Caco-2 (cell line): Measurements from ENCODE around the gene ADARB1. TPM values are rescaled to one million over a fixed set of nuclear protein-coding genes. Genes with fewer than 3 reads are reported as not detected.

ENCODE experiments used
- BruUV-seq: library from RNA; stranded (reverse); fragments of 400-500 nt; replicated peaks from 2 replicates; lab custom pipeline; 2021; lab: Mats Ljungman, UMichigan
- CTCF ChIA-PET: fragments of 300-600 bp; sonication (Branson Sonifier 250); formaldehyde crosslinking; loops from one replicate; lab custom pipeline; 2022; ENCODE audit warnings: antibody characterized with exemption; lab: Charles Lee
- POLR2A ChIA-PET: fragments of 300-600 bp; sonication (Branson Sonifier 250); formaldehyde crosslinking; loops from one replicate; lab custom pipeline; 2022; ENCODE audit warnings: antibody characterized with exemption; lab: Charles Lee
- DNase-seq, 2 experiments: peaks; one replicate each; pipeline versions ENCODE4 v3.0.0 to v3.0.0-alpha.2; 2020 to 2022
- H3K27me3 ChIP-seq: replicated peaks from 2 replicates; pipeline ENCODE4 v1.6.0; 2011; ENCODE audit warnings: low read length; ENCODE audit not compliant: control insufficient read depth, insufficient read depth
- H3K36me3 ChIP-seq: 2 replicates; pipeline ENCODE4 v1.5.1; 2011; ENCODE audit warnings: low read length; ENCODE audit not compliant: control insufficient read depth, insufficient read depth
- H3K4me1 ChIP-seq: fragments of 250-450 bp; sonication (Bioruptor Pico); 2 replicates; pipeline ENCODE4 v1.5.1; 2020; ENCODE audit warnings: mild to moderate bottlenecking
- H3K4me3 ChIP-seq: 2 replicates; pipeline ENCODE4 v1.5.1; 2011; ENCODE audit warnings: low read depth, mild to moderate bottlenecking, control low read depth, low read length
- H3K9me3 ChIP-seq: fragments of 250-450 bp; sonication (Bioruptor Pico); 2 replicates; pipeline ENCODE4 v1.5.1; 2020; ENCODE audit warnings: mild to moderate bottlenecking, moderate library complexity
- H3K27ac Mint-ChIP-seq: one replicate; pipeline ENCODE4 v1.8.0; 2022; ENCODE audit warnings: mixed read lengths; ENCODE audit not compliant: unreplicated experiment
- H3K27me3 Mint-ChIP-seq: one replicate; pipeline ENCODE4 v1.8.0; 2022; ENCODE audit warnings: mixed read lengths; ENCODE audit not compliant: insufficient read depth, unreplicated experiment
- H3K36me3 Mint-ChIP-seq: one replicate; pipeline ENCODE4 v1.8.0; 2022; ENCODE audit warnings: mild to moderate bottlenecking, mixed read lengths; ENCODE audit not compliant: insufficient read depth, unreplicated experiment
- H3K4me1 Mint-ChIP-seq: one replicate; pipeline ENCODE4 v1.8.0; 2022; ENCODE audit warnings: low read depth, mixed read lengths; ENCODE audit not compliant: unreplicated experiment
- H3K4me3 Mint-ChIP-seq: one replicate; pipeline ENCODE4 v1.8.0; 2022; ENCODE audit warnings: mild to moderate bottlenecking, moderate library complexity, mixed read lengths; ENCODE audit not compliant: unreplicated experiment
- H3K9me3 Mint-ChIP-seq: one replicate; pipeline ENCODE4 v1.8.0; 2022; ENCODE audit warnings: mixed read lengths; ENCODE audit not compliant: unreplicated experiment
- intact Hi-C: fragments of 100-400 bp; cut with micrococcal nuclease; formaldehyde crosslinking; loops from one replicate; pipeline ENCODE4 v1.10.0; 2022; ENCODE audit not compliant: unreplicated experiment
- total RNA-seq: library from RNA; stranded (reverse); gene quantifications from 2 replicates; pipeline ENCODE4 v1.2.3, GENCODE V29; 2022
- TF ChIP-seq, protein P1 (sequence below), 2 experiments: fragments of 200-600 bp in 1 of 2; IDR thresholded peaks; 1 replicate in 1 of 2; 2 replicates in 1 of 2; pipeline versions ENCODE4 v1.5.1 to v1.8.0; 2011 to 2022; ENCODE audit warnings: antibody characterized with exemption in 1 of 2, control low read depth in 1 of 2, inconsistent platforms in 1 of 2, low read depth in 1 of 2, low read length in 1 of 2, mild to moderate bottlenecking in 1 of 2, moderate library complexity in 1 of 2; ENCODE audit not compliant: insufficient read depth in 1 of 2, severe bottlenecking in 1 of 2, unreplicated experiment in 1 of 2

Gene ADARB1
- total RNA-seq, 1 experiment from 2014 or later = 25.4 TPM

DNA sequence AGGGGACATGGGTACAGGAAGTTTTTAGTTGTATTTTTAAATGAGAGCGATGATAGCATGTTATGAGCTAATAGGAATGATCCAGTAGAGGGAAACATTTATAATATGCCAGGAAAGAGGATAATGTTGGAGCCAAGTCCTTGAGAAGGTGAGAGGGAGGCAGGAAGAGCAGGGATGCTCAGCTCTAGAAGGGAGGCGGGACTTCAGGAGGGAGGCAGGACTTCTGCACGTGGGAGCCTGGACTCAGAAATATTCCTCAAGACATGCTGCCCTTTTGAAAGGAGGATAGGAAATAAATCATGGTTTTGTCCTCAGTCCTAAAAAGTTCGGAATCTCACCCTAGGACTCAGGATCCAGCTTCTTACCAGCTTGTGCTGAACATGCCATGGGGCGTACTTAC, 5.9 kb downstream of the ADARB1 start:
- no peak for DNase-seq
- H3K9me3 Mint-ChIP-seq = no peaks in the 10 kb centered on the region
- Histone ChIP-seq H3K4me3 (no peak overlapping the region), H3K27me3 (no peaks in the 10 kb centered on the region), H3K4me1 (no peaks in the 10 kb centered on the region), H3K36me3 (peaks cover 2% of the 10 kb centered on the region; the same call in 1 of the 2 replicates), H3K9me3 (no peaks in the 10 kb centered on the region)
- H3K27me3 Mint-ChIP-seq = no peaks in the 10 kb centered on the region
- BruUV-seq = no TSS peak
- POLR2A ChIA-PET = no interaction called here
- CTCF ChIA-PET = interaction anchor here (0.9 to 1.5 kb wide), 2 partner anchors 48 to 57 kb away, joined by 3 read pairs; no protein-coding TSS in a partner anchor
- H3K36me3 Mint-ChIP-seq = peaks cover 24% of the 10 kb centered on the region
- no peak overlapping the region for H3K27ac Mint-ChIP-seq
- H3K4me3 Mint-ChIP-seq = no peak overlapping the region
- TF ChIP-seq, protein P1, sequence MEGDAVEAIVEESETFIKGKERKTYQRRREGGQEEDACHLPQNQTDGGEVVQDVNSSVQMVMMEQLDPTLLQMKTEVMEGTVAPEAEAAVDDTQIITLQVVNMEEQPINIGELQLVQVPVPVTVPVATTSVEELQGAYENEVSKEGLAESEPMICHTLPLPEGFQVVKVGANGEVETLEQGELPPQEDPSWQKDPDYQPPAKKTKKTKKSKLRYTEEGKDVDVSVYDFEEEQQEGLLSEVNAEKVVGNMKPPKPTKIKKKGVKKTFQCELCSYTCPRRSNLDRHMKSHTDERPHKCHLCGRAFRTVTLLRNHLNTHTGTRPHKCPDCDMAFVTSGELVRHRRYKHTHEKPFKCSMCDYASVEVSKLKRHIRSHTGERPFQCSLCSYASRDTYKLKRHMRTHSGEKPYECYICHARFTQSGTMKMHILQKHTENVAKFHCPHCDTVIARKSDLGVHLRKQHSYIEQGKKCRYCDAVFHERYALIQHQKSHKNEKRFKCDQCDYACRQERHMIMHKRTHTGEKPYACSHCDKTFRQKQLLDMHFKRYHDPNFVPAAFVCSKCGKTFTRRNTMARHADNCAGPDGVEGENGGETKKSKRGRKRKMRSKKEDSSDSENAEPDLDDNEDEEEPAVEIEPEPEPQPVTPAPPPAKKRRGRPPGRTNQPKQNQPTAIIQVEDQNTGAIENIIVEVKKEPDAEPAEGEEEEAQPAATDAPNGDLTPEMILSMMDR (IDR thresholded peaks at IDR 0.05; ENCODE audit: insufficient read depth in 1 of 2, low read depth in 1 of 2, low read length in 1 of 2, severe bottlenecking in 1 of 2, unreplicated experiment in 1 of 2) = no peak
- intact Hi-C loops = no loop called here
- H3K4me1 Mint-ChIP-seq = peaks cover 11% of the 10 kb centered on the region

DNA sequence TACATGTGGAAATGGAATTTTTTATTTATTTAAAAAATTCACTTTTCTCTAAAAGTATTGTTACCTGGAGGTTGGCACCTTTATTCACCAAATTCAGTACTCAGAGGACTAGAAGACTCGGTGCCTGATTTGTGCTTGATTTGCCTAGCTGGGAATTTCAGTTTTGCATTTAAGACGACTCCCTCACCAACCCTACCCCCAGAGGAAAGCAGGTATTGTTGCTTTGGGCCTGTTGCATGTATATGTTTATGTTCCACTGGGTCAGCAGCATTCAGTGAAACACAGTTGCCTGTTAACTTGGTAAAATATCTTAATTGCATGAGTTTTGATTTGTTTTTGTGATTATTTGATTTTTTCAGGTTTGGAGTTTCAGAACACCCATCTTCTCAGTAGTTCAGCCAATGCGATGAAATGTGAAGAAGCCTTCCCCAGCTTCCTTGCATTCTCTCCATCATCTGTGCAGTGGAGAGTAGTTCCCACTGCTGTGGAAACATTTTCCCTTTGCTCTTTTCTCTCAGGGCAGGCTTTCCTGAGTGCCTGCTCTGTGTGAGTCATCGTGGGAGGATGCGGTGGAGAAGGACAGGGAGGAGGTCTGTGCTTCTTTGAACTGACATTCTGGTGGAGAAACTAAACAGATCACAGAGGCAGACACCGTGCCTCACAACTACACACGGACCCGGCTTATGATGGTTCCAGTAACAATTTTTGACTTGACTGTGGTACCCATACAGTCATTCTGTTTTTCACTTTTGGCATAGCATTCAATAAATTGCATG, 6.4 kb downstream of the ADARB1 start:
- no peak overlapping the region for H3K27ac Mint-ChIP-seq
- TF ChIP-seq, protein P1 (IDR thresholded peaks at IDR 0.05; ENCODE audit: insufficient read depth in 1 of 2, low read depth in 1 of 2, low read length in 1 of 2, severe bottlenecking in 1 of 2, unreplicated experiment in 1 of 2) = no peak
- peaks cover 2% of the 10 kb centered on the region; the same call in 1 of the 2 replicates for H3K36me3 ChIP-seq
- H3K9me3 Mint-ChIP-seq = no peaks in the 10 kb centered on the region
- H3K4me3 ChIP-seq = no peak overlapping the region
- H3K36me3 Mint-ChIP-seq = peaks cover 18% of the 10 kb centered on the region
- H3K27me3 Mint-ChIP-seq = no peaks in the 10 kb centered on the region
- intact Hi-C loops = no loop called here
- no peaks in the 10 kb centered on the region for H3K27me3 ChIP-seq
- no peak overlapping the region for H3K4me3 Mint-ChIP-seq
- no TSS peak for BruUV-seq
- H3K4me1 Mint-ChIP-seq = peaks cover 11% of the 10 kb centered on the region
- ChIA-PET POLR2A (no interaction called here), CTCF (interaction anchor here (0.9 to 1.5 kb wide), 2 partner anchors 48 to 56 kb away, joined by 3 read pairs; no protein-coding TSS in a partner anchor)
- H3K4me1 ChIP-seq = no peaks in the 10 kb centered on the region
- no peaks in the 10 kb centered on the region for H3K9me3 ChIP-seq
- DNase-seq = no peak

DNA sequence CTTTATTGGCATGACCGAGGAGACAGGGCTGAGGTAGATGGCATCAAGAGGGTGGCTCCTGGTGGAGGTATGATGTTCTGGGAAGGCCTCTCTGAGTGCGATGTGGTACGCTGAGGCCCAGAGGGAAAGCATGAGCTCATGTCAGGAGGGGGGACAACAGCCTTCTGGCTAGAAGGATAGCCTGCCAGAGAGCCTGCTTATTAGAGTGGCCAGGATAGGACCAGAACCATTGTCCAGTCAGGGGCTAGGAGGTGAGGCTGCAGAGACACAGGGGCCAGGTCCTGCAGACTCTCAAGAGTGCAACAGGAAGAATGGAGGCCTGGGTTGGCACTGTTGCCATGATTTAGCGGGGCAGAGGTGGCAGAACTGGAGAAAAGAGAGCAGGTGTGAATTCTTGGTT, 7.3 kb downstream of the ADARB1 start:
- Mint-ChIP-seq H3K4me3 (no peak overlapping the region), H3K36me3 (peaks cover 12% of the 10 kb centered on the region), H3K4me1 (peaks cover 11% of the 10 kb centered on the region), H3K27me3 (no peaks in the 10 kb centered on the region), H3K27ac (no peak overlapping the region), H3K9me3 (no peaks in the 10 kb centered on the region)
- ChIA-PET CTCF (no interaction called here), POLR2A (no interaction called here)
- DNase-seq = no peak
- no TSS peak for BruUV-seq
- Histone ChIP-seq H3K4me3 (no peak overlapping the region), H3K27me3 (no peaks in the 10 kb centered on the region), H3K36me3 (peaks cover 2% of the 10 kb centered on the region; the same call in 1 of the 2 replicates), H3K9me3 (no peaks in the 10 kb centered on the region), H3K4me1 (no peaks in the 10 kb centered on the region)
- intact Hi-C loops = no loop called here
- TF ChIP-seq, protein P1 (IDR thresholded peaks at IDR 0.05; ENCODE audit: insufficient read depth in 1 of 2, low read depth in 1 of 2, low read length in 1 of 2, severe bottlenecking in 1 of 2, unreplicated experiment in 1 of 2) = no peak
